Karpas-422 (cell line): Measurements from ENCODE around the gene CNGB1. TPM values are rescaled to one million over a fixed set of nuclear protein-coding genes. Genes with fewer than 3 reads are reported as not detected.

Experiments
- DNase-seq: peaks from one replicate; pipeline ENCODE4 v3.0.0-alpha.2; 2015
- H2AFZ ChIP-seq: fragments of 200-600 bp; sonication (generic); 2 replicates; pipeline ENCODE4 v1.6.1; 2014; ENCODE audit warnings: antibody characterized with exemption, low read length, mixed read lengths
- H3K27ac ChIP-seq: fragments of 200-600 bp; sonication (generic); 2 replicates; pipeline ENCODE4 v1.5.1; 2014; ENCODE audit warnings: mild to moderate bottlenecking, low read length, moderate library complexity
- H3K27me3 ChIP-seq: fragments of 200-600 bp; sonication (generic); 2 replicates; pipeline ENCODE4 v1.6.1; 2014; ENCODE audit warnings: low read length, mixed read lengths
- H3K36me3 ChIP-seq: fragments of 200-600 bp; sonication (generic); 2 replicates; pipeline ENCODE4 v1.6.1; 2014; ENCODE audit warnings: low read length, mixed read lengths; ENCODE audit not compliant: insufficient read depth
- H3K4me1 ChIP-seq: fragments of 200-600 bp; sonication (generic); 2 replicates; pipeline ENCODE4 v1.6.1; 2014; ENCODE audit warnings: mild to moderate bottlenecking, low read length, mixed read lengths
- H3K4me2 ChIP-seq: fragments of 200-600 bp; sonication (generic); 2 replicates; pipeline ENCODE4 v1.6.1; 2014; ENCODE audit warnings: low read length, low read depth, mild to moderate bottlenecking; ENCODE audit not compliant: poor library complexity, severe bottlenecking
- H3K4me3 ChIP-seq: fragments of 200-600 bp; sonication (generic); 2 replicates; pipeline ENCODE4 v1.5.1; 2014; ENCODE audit warnings: mild to moderate bottlenecking, antibody characterized with exemption, low read length, mixed read lengths
- H3K79me2 ChIP-seq: fragments of 200-600 bp; sonication (generic); 2 replicates; pipeline ENCODE4 v1.6.1; 2014; ENCODE audit warnings: mild to moderate bottlenecking, low read length, mixed read lengths
- H3K9ac ChIP-seq: fragments of 200-600 bp; sonication (generic); 2 replicates; pipeline ENCODE4 v1.6.0; 2014; ENCODE audit warnings: low read length
- H3K9me2 ChIP-seq: fragments of 200-600 bp; sonication (generic), shearing (Covaris generic); replicated peaks from 2 replicates; pipeline ENCODE4 v1.6.0; 2014; ENCODE audit warnings: mild to moderate bottlenecking, low read length, moderate library complexity; ENCODE audit not compliant: insufficient read depth
- H3K9me3 ChIP-seq: fragments of 300-700, 200-600 bp; sonication (generic); 2 replicates; pipeline ENCODE4 v1.6.1; 2014; ENCODE audit warnings: low read length, mixed read lengths
- H4K20me1 ChIP-seq: fragments of 200-600 bp; sonication (generic); 2 replicates; pipeline ENCODE4 v1.6.1; 2014; ENCODE audit warnings: mild to moderate bottlenecking, antibody characterized with exemption, low read length, low read depth; ENCODE audit not compliant: insufficient read depth
- total RNA-seq: library from RNA; depleted of rRNA; stranded (reverse); fragments of >200 nt; shearing (Covaris generic); gene quantifications from 2 replicates; pipeline ENCODE4 v1.2.3, GENCODE V29; 2014; ENCODE audit warnings: low replicate concordance; rRNA removed

The CNGB1 gene
- not detected in 2 replicates for total RNA-seq

- no peak within 1 kb of the TSS for H3K9ac ChIP-seq
- H3K4me2 ChIP-seq = no peak within 1 kb of the TSS
- H4K20me1 ChIP-seq = no peaks in the 10 kb centered on the region
- no peaks in the 10 kb centered on the region for H3K9me2 ChIP-seq
- no peaks in the 10 kb centered on the region for H3K79me2 ChIP-seq
- H3K36me3 ChIP-seq = no peaks in the 10 kb centered on the region
- no peak for DNase-seq
- no peak within 1 kb of the TSS for H2AFZ ChIP-seq
- H3K4me1 ChIP-seq = no peaks in the 10 kb centered on the region
- H3K4me3 ChIP-seq = no peak within 1 kb of the TSS
- H3K9me3 ChIP-seq = no peaks in the 10 kb centered on the region
- no peak within 1 kb of the TSS for H3K27ac ChIP-seq
- H3K27me3 ChIP-seq = no peaks in the 10 kb centered on the region
Measured at GRCh38 chr16:57970970-57971369, at the start of gene CNGB1. TSS of gene CNGB1 (minus strand) at chr16:57971128. CDS start at chr16:57967286, 3,842 bp downstream.

GRCh38 chr16:58019866-58020538 is 49.1 kb upstream of the CNGB1 start:
- DNase-seq = no peak
- Histone ChIP-seq H3K27ac (no peak overlapping the region), H2AFZ (no peak overlapping the region), H4K20me1 (no peaks in the 10 kb centered on the region), H3K27me3 (no peaks in the 10 kb centered on the region), H3K9me3 (no peaks in the 10 kb centered on the region), H3K4me3 (no peak overlapping the region), H3K9me2 (no peaks in the 10 kb centered on the region), H3K79me2 (no peaks in the 10 kb centered on the region), H3K4me1 (peaks cover 10% of the 10 kb centered on the region), H3K4me2 (no peak overlapping the region), H3K9ac (no peak overlapping the region), H3K36me3 (no peaks in the 10 kb centered on the region)

GRCh38 chr16:58018803-58019202 is 47.9 kb upstream of the CNGB1 start:
- Histone ChIP-seq H3K36me3 (no peaks in the 10 kb centered on the region), H3K4me2 (no peak overlapping the region)
- DNase-seq = no peak

GRCh38 chr16:58016840-58017446 is 46.0 kb upstream of the CNGB1 start:
- H3K4me3 ChIP-seq = no peak overlapping the region
- H3K4me1 ChIP-seq = 0 out of 2 replicates have a peak, but pooled peaks cover 7% of the 10 kb centered on the region
- H3K9me2 ChIP-seq = no peaks in the 10 kb centered on the region
- no peak for DNase-seq
- no peak overlapping the region for H3K27ac ChIP-seq
- H4K20me1 ChIP-seq = no peaks in the 10 kb centered on the region
- H3K4me2 ChIP-seq = no peak overlapping the region
- H3K9me3 ChIP-seq = no peaks in the 10 kb centered on the region
- H2AFZ ChIP-seq = no peak overlapping the region
- peaks cover 5% of the 10 kb centered on the region; the same call in 1 of the 2 replicates for H3K36me3 ChIP-seq
- no peaks in the 10 kb centered on the region for H3K79me2 ChIP-seq
- H3K9ac ChIP-seq = no peak overlapping the region
- H3K27me3 ChIP-seq = no peaks in the 10 kb centered on the region

More at GRCh38 chr16:58018803-58019202, 47.9 kb upstream of the CNGB1 start:
- no peak overlapping the region for H3K9ac ChIP-seq
- no peaks in the 10 kb centered on the region for H4K20me1 ChIP-seq
- H3K4me3 ChIP-seq = no peak overlapping the region
- no peaks in the 10 kb centered on the region for H3K9me3 ChIP-seq
- 0 out of 2 replicates have a peak, but pooled peaks cover 7% of the 10 kb centered on the region for H3K4me1 ChIP-seq
- no peak overlapping the region for H3K27ac ChIP-seq
- H2AFZ ChIP-seq = no peak overlapping the region
- H3K79me2 ChIP-seq = no peaks in the 10 kb centered on the region
- no peaks in the 10 kb centered on the region for H3K27me3 ChIP-seq
- no peaks in the 10 kb centered on the region for H3K9me2 ChIP-seq

- H3K36me3 ChIP-seq = peaks cover 16% of the 10 kb centered on the region; the same call in 1 of the 2 replicates
Measured at GRCh38 chr16:58013201-58013956, 42.5 kb upstream of the CNGB1 start.

GRCh38 chr16:58012481-58012880 is 41.6 kb upstream of the CNGB1 start:
- H3K36me3 ChIP-seq = peaks cover 16% of the 10 kb centered on the region; the same call in 1 of the 2 replicates
- no peak overlapping the region for H2AFZ ChIP-seq

More at GRCh38 chr16:58013201-58013956, 42.5 kb upstream of the CNGB1 start:
- Histone ChIP-seq H3K79me2 (peaks cover 5% of the 10 kb centered on the region; the same call in 1 of the 2 replicates), H2AFZ (no peak overlapping the region), H3K4me3 (no peak overlapping the region), H3K9me3 (no peaks in the 10 kb centered on the region), H3K4me2 (no peak overlapping the region), H3K27ac (no peak overlapping the region), H3K9me2 (no peaks in the 10 kb centered on the region), H3K9ac (no peak overlapping the region), H3K4me1 (no peaks in the 10 kb centered on the region), H3K27me3 (no peaks in the 10 kb centered on the region), H4K20me1 (no peaks in the 10 kb centered on the region)
- no peak for DNase-seq

GRCh38 chr16:58011652-58012051 is 40.7 kb upstream of the CNGB1 start:
- Histone ChIP-seq H3K9ac (no peak overlapping the region), H3K27ac (no peak overlapping the region), H3K36me3 (peaks cover 21% of the 10 kb centered on the region; the same call in 1 of the 2 replicates), H3K4me3 (no peak overlapping the region), H4K20me1 (no peaks in the 10 kb centered on the region), H3K27me3 (no peaks in the 10 kb centered on the region), H3K79me2 (peaks cover 15% of the 10 kb centered on the region), H2AFZ (no peak overlapping the region), H3K4me2 (no peak overlapping the region), H3K9me2 (no peaks in the 10 kb centered on the region), H3K9me3 (no peaks in the 10 kb centered on the region), H3K4me1 (no peaks in the 10 kb centered on the region)
- DNase-seq = no peak

More at GRCh38 chr16:58012481-58012880, 41.6 kb upstream of the CNGB1 start:
- Histone ChIP-seq H3K9me2 (no peaks in the 10 kb centered on the region), H3K79me2 (peaks cover 8% of the 10 kb centered on the region; the same call in 1 of the 2 replicates), H4K20me1 (no peaks in the 10 kb centered on the region), H3K27ac (no peak overlapping the region), H3K9me3 (no peaks in the 10 kb centered on the region), H3K4me2 (no peak overlapping the region), H3K9ac (no peak overlapping the region), H3K4me3 (no peak overlapping the region), H3K27me3 (no peaks in the 10 kb centered on the region), H3K4me1 (no peaks in the 10 kb centered on the region)
- no peak for DNase-seq

GRCh38 chr16:58010886-58011285 is 40.0 kb upstream of the CNGB1 start:
- H3K4me2 ChIP-seq = no peak overlapping the region
- no peak overlapping the region for H3K27ac ChIP-seq
- DNase-seq = no peak
- no peak overlapping the region for H3K4me3 ChIP-seq
- peaks cover 20% of the 10 kb centered on the region for H3K79me2 ChIP-seq
- H3K9me2 ChIP-seq = no peaks in the 10 kb centered on the region
- no peak overlapping the region for H3K9ac ChIP-seq
- H3K4me1 ChIP-seq = no peaks in the 10 kb centered on the region
- peaks cover 25% of the 10 kb centered on the region for H3K36me3 ChIP-seq
- no peaks in the 10 kb centered on the region for H3K9me3 ChIP-seq
- no peaks in the 10 kb centered on the region for H3K27me3 ChIP-seq
- no peaks in the 10 kb centered on the region for H4K20me1 ChIP-seq
- no peak overlapping the region for H2AFZ ChIP-seq
